ENCODE results near the gene DR1. TPM values are rescaled to one million over a fixed set of nuclear protein-coding genes. Genes with fewer than 3 reads are reported as not detected.
"Not testable (repeated sequence)": the region's sequence is repeated elsewhere in the genome, so short reads cannot be mapped to it uniquely, and the experiment has no call there.

DR1 gene
- total RNA-seq, 2 experiments from 2014 or later: 104 to 127 TPM

DNA sequence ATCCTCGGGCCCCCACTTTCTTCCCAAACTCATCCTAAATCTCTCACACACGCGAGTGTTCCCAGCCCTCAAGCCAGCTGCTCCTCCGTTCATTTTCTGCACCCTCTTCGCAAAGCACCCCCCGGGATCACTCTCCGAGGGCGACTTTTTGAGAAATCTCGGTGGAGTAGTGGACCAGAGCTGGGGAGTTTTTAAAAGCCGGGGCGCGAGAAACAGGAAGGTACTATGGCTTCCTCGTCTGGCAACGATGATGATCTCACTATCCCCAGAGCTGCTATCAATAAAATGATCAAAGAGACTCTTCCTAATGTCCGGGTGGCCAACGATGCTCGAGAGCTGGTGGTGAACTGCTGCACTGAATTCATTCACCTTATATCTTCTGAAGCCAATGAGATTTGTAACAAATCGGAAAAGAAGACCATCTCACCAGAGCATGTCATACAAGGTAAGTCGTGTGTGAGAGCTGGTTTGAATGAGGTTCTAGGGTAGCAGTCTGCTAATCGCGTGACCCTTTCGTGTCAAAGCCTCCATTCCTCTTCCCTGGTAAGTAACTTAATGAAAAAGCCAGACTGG, 800 bp downstream of the DR1 start:
- DNase-seq: peak; percentile 49
- H3K36me3 Mint-ChIP-seq (ENCODE audit: low read depth): peaks cover 30% of the 10 kb centered on the region
- ChIA-PET POLR2A (no interaction called here), CTCF (interaction anchor here (1.0 to 1.8 kb wide), 3 partner anchors 14 to 266 kb away, joined by 3 read pairs; no protein-coding TSS in a partner anchor)
- peaks cover 23% of the 10 kb centered on the region for H3K4me1 Mint-ChIP-seq
- no peaks in the 10 kb centered on the region for H3K27me3 Mint-ChIP-seq
- H3K27ac Mint-ChIP-seq: peak overlapping the region; percentile 96
- H3K4me3 Mint-ChIP-seq: peak overlapping the region; percentile 97
- no peaks in the 10 kb centered on the region for H3K9me3 Mint-ChIP-seq

DNA sequence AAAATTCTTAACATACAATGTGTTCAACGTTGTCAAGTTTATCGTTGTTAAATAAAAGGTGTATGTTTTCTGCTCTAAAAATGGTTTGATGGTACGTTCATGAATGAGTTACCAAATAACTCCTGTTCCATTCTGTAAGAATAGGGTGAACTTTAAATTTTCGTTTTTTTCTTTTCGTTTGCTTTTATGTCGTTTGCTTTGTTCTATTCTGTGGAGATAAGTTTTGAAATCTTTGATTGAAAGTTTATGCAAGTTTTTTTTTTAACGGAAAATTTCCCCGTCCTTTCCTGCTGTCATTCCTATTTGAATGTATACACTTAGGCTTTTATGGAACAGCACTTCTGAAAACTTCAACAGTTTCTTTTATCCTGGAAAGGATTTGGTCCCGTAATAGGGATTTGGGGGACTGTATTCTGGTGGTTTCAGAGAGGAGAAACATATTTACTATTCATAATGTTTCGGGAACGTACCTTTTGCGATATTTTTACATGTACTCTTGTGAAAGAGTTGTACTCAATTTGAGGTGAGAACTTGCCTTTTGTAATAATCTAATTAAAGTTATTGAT, 1.7 kb downstream of the DR1 start:
- ChIA-PET CTCF (interaction anchor here (1.0 kb wide), 1 partner anchor 267 kb away, joined by 3 read pairs; no protein-coding TSS in a partner anchor), POLR2A (no interaction called here)
- no peaks in the 10 kb centered on the region for H3K27me3 Mint-ChIP-seq
- no peaks in the 10 kb centered on the region for H3K9me3 Mint-ChIP-seq
- peak overlapping the region; percentile 97 for H3K4me3 Mint-ChIP-seq
- peaks cover 28% of the 10 kb centered on the region for H3K4me1 Mint-ChIP-seq
- no peak for DNase-seq
- H3K36me3 Mint-ChIP-seq (ENCODE audit: low read depth): peaks cover 34% of the 10 kb centered on the region
- H3K27ac Mint-ChIP-seq: peak overlapping the region; percentile 96

DNA sequence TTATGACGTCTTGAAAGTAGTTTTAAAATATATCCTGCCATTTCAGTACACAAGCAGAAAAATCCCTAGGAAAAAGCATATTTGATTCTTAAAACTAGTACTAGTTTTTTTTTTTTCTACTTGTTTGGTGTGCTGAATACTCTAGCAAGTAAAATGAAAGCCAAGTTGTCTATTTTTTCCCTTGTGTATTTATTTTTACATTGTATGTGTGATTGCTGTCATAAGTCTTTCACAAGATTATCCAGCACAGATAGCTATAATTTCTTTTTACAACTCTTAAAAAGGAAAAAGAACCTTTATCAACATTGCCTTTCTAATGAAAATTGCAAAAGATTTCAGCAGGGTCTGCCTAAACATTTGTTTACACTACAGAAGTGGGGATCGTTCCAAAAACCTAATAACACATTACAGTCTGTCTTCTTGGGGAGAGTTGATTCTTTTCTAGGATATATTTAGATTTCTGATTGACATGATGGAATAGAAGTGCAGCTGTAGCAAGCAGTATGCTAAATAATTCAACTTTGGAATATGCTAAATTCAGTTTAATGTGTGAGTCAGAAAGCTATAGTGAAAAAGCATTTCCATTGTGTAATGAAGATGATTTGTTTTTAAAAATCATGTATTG, 2.5 kb downstream of the DR1 start:
- Mint-ChIP-seq H3K27ac (peak overlapping the region; percentile 67), H3K9me3 (no peaks in the 10 kb centered on the region), H3K27me3 (no peaks in the 10 kb centered on the region), H3K36me3 (ENCODE audit: low read depth) (peaks cover 38% of the 10 kb centered on the region), H3K4me1 (peaks cover 34% of the 10 kb centered on the region), H3K4me3 (peak overlapping the region; percentile 97)
- DNase-seq: no peak
- CTCF ChIA-PET: interaction anchor here (2.0 kb wide), 1 partner anchor 12 kb away, joined by 5 read pairs; no protein-coding TSS in a partner anchor
- POLR2A ChIA-PET: no interaction called here

DNA sequence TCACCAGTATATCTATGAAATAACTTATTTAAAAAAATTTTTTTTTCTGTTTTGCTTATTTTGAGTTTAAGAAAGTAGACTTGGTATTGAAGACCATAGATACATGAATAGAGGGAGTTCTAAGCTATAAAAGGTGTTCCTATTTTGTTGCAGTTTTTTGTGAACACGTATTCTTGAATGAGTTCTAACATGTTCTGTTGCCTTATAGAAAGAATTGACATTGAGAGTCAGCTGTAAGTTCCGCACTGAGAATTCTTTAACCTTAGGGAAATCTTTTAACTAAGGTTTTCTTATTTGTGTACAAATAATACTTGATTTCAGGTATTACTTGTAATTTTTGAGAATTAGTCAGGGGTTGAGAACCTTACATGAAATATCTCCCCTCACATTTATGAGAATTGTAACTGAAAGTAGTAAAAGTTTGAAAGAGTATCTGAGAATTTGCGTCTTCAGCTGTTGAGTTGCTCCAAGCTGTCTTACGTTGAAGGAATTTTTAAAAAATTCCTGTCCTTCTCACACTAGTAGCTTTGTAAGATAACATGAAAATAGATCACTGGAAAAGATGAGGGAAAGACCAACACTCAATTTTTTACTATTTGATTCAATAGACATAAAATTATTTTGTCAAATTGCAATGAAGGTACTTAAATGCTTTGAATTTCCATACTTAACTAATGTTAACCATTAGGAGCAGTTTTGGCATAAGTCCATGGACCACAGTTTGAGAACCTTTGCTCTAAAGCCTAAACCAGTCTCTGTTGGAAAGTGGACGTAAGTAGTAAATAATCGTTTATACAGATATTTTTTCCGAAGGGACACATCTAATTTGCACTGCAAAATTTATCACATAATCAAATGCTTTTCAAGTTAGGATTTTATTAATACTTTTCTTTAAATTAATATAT, 3.8 kb downstream of the DR1 start:
- Mint-ChIP-seq H3K27ac (no peak overlapping the region), H3K9me3 (no peaks in the 10 kb centered on the region)

DNA sequence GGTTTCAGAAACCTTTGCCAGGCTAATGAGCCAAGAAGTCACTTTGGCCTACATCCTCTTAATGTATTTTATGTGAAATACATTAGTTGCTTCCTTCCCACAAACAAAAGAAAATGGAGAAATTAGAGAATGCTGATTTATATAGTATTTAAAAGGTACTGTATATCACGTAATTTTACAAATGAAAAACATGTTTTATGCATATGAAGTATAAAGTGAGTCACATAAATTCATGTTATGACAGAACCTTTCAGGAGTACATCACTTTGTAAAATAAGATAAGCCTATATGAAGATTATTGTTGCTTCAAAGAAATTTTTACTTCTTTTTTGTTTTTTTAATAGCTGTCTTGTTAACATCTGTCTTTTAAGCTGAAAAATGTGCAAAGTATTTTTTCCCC, 4.6 kb downstream of the DR1 start:
- peaks cover 50% of the 10 kb centered on the region for H3K36me3 Mint-ChIP-seq (ENCODE audit: low read depth)
- peaks cover 40% of the 10 kb centered on the region for H3K4me1 Mint-ChIP-seq
- no peaks in the 10 kb centered on the region for H3K27me3 Mint-ChIP-seq
- H3K27ac Mint-ChIP-seq: no peak overlapping the region
- H3K4me3 Mint-ChIP-seq: peak overlapping the region; percentile 70
- ChIA-PET POLR2A (no interaction called here), CTCF (interaction anchor here (0.6 to 1.0 kb wide), 2 partner anchors 270 to 341 kb away, joined by 3 to 4 read pairs; no protein-coding TSS in a partner anchor)
- DNase-seq: no peak
- H3K9me3 Mint-ChIP-seq: no peaks in the 10 kb centered on the region

More for the DNA sequence above, 3.8 kb downstream of the DR1 start:
- Mint-ChIP-seq H3K27me3 (no peaks in the 10 kb centered on the region), H3K4me1 (peaks cover 38% of the 10 kb centered on the region), H3K4me3 (peak overlapping the region; percentile 97), H3K36me3 (ENCODE audit: low read depth) (peaks cover 44% of the 10 kb centered on the region)
- ChIA-PET POLR2A (no interaction called here), CTCF (interaction anchor here (0.8 to 2.0 kb wide), 2 partner anchors 9 to 13 kb away, joined by 4 to 5 read pairs; no protein-coding TSS in a partner anchor)
- no peak for DNase-seq

DNA sequence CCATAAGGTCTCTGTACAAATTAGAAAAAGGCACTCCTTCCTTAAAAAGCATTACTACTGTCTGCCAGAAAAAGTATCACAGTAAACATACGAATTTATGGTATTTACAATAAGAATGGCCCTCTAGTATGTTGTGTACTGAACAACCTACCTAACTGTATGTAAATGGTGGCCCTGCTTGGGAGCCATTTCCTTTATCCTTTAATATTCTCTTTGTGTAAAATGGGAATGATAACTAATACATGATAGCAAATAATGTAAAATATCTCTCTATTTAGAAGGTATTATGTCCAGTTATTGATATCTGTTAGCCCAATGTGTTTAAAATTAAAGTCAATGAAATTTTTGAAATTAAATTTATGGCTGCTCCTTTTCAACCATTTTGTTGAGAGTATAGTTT, 5.2 kb downstream of the DR1 start:
- ChIA-PET POLR2A (no interaction called here), CTCF (interaction anchor here (0.6 to 1.0 kb wide), 2 partner anchors 270 to 341 kb away, joined by 3 to 4 read pairs; no protein-coding TSS in a partner anchor)
- H3K4me3 Mint-ChIP-seq: peak overlapping the region; percentile 70

DNA sequence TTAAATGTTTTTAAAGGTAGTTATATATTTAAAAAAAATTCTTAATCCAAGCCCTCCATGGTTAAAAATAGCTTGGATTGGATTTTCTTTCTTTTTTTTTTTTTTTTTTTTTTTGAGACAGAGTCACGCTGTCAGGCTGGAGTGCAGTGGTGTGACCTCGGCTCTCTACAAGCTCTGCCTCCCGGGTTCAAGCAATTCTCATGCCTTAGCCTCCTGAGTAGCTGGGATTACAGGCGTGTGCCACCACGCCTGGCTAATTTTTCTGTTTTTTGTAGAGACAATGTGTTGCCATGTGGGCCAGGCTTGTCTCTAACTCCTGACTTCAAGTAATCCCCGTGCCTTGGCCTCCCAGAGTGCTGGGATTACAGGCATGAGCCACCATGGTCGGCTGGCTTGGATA, 5.6 kb downstream of the DR1 start:
- H3K27me3 Mint-ChIP-seq, H3K27ac Mint-ChIP-seq, H3K9me3 Mint-ChIP-seq, POLR2A ChIA-PET, DNase-seq: not testable (repeated sequence)
- Mint-ChIP-seq H3K36me3 (ENCODE audit: low read depth) (peaks cover 54% of the 10 kb centered on the region), H3K4me3 (peak overlapping the region; percentile 24), H3K4me1 (peaks cover 46% of the 10 kb centered on the region)
- CTCF ChIA-PET: interaction anchor here (1.0 kb wide), 1 partner anchor 271 kb away, joined by 4 read pairs; no protein-coding TSS in a partner anchor

More for the DNA sequence above, 5.2 kb downstream of the DR1 start:
- no peaks in the 10 kb centered on the region for H3K9me3 Mint-ChIP-seq
- no peak overlapping the region for H3K27ac Mint-ChIP-seq
- H3K27me3 Mint-ChIP-seq: no peaks in the 10 kb centered on the region
- peaks cover 43% of the 10 kb centered on the region for H3K4me1 Mint-ChIP-seq
- peaks cover 54% of the 10 kb centered on the region for H3K36me3 Mint-ChIP-seq (ENCODE audit: low read depth)
- DNase-seq: no peak

DNA sequence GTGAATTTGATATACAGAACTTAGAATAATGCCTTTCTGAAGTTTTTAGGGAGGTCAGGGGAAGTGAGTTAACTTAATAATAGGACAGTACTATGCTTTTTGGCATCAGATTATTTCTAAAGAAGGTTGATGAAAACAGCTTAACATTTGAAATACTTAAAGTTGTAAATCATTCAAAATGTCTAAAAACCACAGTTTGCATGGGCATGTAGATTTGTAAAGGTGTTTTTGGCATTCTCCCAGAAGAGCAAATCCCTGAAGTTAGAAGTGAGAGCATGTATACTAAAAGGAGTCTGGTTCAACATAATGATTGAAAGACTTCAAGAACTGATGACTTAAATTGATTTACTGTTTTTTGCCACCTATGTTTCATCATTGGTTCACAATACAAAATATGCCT, 6.7 kb downstream of the DR1 start:
- no peak for DNase-seq
- Mint-ChIP-seq H3K9me3 (no peaks in the 10 kb centered on the region), H3K36me3 (ENCODE audit: low read depth) (peaks cover 53% of the 10 kb centered on the region), H3K27ac (peak overlapping the region; percentile 46), H3K4me1 (peaks cover 50% of the 10 kb centered on the region), H3K4me3 (peak overlapping the region; percentile 15), H3K27me3 (no peaks in the 10 kb centered on the region)
- ChIA-PET CTCF (no interaction called here), POLR2A (no interaction called here)

DNA sequence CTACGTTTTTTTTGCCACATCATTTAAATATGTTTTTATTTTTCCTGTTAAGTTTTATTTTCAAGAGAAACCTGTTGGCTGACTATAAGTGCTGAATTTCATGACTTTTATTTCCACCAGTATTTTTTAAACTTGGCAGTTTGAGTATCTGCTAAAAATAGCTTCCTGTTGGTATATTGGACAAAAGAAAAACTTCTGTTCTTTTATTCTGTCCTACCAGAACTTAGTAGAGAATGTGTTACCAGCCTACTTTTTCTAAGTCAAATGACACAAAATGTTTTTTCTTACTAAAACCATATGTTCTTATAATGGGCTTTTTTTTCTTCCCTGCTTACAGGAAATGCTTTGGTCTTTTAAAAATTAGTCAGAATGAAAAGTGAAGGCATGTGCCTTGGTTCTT, 7.6 kb downstream of the DR1 start:
- POLR2A ChIA-PET: no interaction called here
- H3K36me3 Mint-ChIP-seq (ENCODE audit: low read depth): peaks cover 55% of the 10 kb centered on the region

DNA sequence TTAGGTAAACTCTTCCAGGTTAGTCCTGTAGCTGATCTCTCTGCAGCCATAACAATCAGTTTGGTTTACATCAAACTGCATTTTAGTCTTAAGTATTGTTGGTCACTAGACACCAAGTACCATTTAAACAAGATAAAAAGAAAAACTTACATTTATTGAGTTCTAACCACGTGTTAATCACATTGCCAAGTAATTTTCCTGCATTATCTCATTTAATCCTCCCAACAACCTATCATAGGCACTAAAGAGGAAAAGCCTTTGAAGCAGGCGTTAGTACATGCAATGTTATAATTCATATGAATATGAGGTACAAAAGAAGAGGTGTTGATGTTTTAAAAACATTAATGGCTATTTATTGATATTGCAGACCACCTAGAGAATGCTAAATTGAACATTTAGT, 9.0 kb downstream of the DR1 start:
- no peaks in the 10 kb centered on the region for H3K27me3 Mint-ChIP-seq
- no peak for DNase-seq
- CTCF ChIA-PET: no interaction called here
- no peak overlapping the region for H3K27ac Mint-ChIP-seq
- H3K36me3 Mint-ChIP-seq (ENCODE audit: low read depth): peaks cover 60% of the 10 kb centered on the region
- H3K4me3 Mint-ChIP-seq: no peak overlapping the region
- no peaks in the 10 kb centered on the region for H3K9me3 Mint-ChIP-seq
- H3K4me1 Mint-ChIP-seq: peaks cover 67% of the 10 kb centered on the region
- POLR2A ChIA-PET: no interaction called here

More for the DNA sequence above, 7.6 kb downstream of the DR1 start:
- Mint-ChIP-seq H3K27me3 (no peaks in the 10 kb centered on the region), H3K4me3 (no peak overlapping the region), H3K9me3 (no peaks in the 10 kb centered on the region), H3K4me1 (peaks cover 58% of the 10 kb centered on the region), H3K27ac (peak overlapping the region; percentile 9)
- DNase-seq: no peak
- CTCF ChIA-PET: no interaction called here

DNA sequence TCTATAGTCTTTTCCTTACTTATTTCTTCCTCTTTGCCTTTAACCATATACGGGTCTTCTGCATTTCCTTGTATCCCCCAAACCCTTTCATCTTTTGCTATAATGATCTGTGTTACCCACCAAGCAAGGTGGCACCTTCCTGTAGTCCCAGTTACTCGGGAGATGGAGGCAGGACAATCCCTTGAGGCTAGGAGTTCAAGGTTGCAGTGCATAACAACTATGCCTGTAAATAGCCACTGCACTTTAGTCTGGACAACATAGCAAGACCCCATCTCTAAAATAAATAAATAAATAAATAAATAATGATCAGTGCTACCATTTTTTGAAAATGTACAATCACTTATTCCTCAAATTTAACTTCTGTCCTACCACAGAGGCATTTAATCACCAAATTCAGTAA, 11.5 kb downstream of the DR1 start:
- ChIA-PET POLR2A (interaction anchor here (1.4 kb wide), 1 partner anchor 12 kb away, joined by 3 read pairs; no protein-coding TSS in a partner anchor), CTCF (no interaction called here)
- Mint-ChIP-seq H3K27me3 (no peaks in the 10 kb centered on the region), H3K9me3 (no peaks in the 10 kb centered on the region), H3K27ac (no peak overlapping the region), H3K36me3 (ENCODE audit: low read depth) (peaks cover 67% of the 10 kb centered on the region), H3K4me1 (peaks cover 70% of the 10 kb centered on the region), H3K4me3 (no peak overlapping the region)
- no peak for DNase-seq

DNA sequence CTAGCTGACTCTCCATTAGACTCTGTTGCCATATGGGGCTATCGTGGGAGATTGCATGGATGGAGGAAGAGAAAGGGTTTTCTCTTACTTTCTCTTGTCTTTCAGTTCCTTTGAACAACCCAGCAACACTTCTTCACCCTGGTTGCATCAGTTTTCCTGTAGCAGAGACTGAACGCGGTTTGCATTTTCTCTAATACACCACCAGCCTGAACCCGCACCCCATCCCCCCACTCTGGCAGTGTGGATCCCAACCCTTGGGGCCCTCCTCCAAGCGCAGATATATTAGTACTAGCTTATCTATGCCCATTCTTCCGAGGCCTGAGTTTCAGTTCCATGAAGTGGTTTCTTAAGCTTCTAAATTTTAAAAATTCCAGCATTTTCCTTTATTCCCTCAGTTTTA, 12.6 kb downstream of the DR1 start:
- H3K4me1 Mint-ChIP-seq: peaks cover 65% of the 10 kb centered on the region
- no peak overlapping the region for H3K4me3 Mint-ChIP-seq
- H3K27me3 Mint-ChIP-seq: no peaks in the 10 kb centered on the region
- H3K9me3 Mint-ChIP-seq: no peaks in the 10 kb centered on the region
- peaks cover 70% of the 10 kb centered on the region for H3K36me3 Mint-ChIP-seq (ENCODE audit: low read depth)
- H3K27ac Mint-ChIP-seq: no peak overlapping the region
- CTCF ChIA-PET: interaction anchor here (1.2 kb wide), 1 partner anchor 13 kb away, joined by 3 read pairs; no protein-coding TSS in a partner anchor
- POLR2A ChIA-PET: interaction anchor here (1.4 kb wide), 1 partner anchor 13 kb away, joined by 3 read pairs; no protein-coding TSS in a partner anchor
- DNase-seq: no peak
